Posterior vena cava (tissue), 2 donors: ENCODE data around the gene F7. TPM values are rescaled to one million over a fixed set of nuclear protein-coding genes. Genes with fewer than 3 reads are reported as not detected.
A peak's percentile ranks its signal among the peaks of the same experiment; 100 is the strongest.

Experiments
- DNase-seq: peaks from one replicate; pipeline ENCODE4 v3.0.0-alpha.2; 2020; ENCODE audit warnings: low spot score
- intact Hi-C, 2 donors: fragments of 100-400 bp; cut with DNase I; formaldehyde crosslinking; loops; one replicate each; pipeline versions ENCODE4 v1.14.1 to v1.14.2; 2022 to 2023
- total RNA-seq, 2 donors: library from RNA; stranded (reverse); fragmentation: NEBNext Ultra II Directional; extraction: Animal tissue kit (Norgen Biotek cat#: 25700); gene quantifications; one replicate each; pipeline ENCODE4 v1.2.1, GENCODE V29; 2021
- donor health status: DM: yes; HTN: yes; CAD: no.
- donor health status: DM: yes; HTN: yes; CAD: no.

F7 gene
- total RNA-seq, 2 donors from 2014 or later, result 0.10 TPM; not detected in 1

DNA sequence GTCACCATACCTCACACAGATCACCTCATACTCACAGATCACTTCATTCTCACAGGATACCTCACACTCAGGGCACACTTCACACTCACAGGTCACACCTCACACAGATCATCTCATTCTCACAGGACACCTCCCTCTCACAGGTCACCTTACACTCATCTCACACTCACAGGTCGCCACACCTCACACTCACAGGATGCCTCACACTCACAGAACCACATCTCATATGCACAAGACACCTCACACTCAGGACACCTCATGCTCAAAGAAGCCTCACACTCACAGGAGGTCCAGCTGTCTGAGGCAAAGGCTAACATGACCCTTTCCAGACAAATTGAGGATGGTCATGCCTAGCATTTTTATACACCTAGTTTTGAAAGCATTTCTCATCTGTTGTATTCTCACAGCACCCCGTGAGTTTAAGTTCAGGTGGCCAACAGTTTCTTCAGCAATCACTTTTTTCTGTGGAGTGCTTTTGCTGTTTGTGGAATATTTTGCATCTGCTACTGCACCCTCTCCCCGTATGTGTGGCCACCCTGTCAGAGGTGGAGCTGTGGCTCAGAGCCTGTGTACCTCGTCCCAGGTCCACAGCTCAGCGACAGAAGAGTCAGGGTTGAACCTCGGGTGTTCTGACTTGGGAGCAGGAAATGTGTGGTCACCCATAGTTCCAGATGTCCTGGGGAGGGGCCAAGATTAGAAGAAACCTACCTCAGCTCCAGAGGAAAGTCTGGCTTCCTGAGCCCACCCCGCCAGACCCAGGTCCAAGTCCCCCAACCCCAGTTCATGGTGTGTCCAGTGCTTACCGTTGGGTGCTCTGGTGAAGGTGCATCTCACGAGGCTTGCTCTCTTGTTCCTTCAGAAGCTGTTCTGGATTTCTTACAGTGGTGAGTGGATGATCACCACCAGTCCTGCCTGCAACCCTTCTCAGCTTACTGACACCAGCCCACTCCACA is 7.6 kb downstream of the F7 start:
- intact Hi-C loops, result no loop called here
- no peak for DNase-seq

DNA sequence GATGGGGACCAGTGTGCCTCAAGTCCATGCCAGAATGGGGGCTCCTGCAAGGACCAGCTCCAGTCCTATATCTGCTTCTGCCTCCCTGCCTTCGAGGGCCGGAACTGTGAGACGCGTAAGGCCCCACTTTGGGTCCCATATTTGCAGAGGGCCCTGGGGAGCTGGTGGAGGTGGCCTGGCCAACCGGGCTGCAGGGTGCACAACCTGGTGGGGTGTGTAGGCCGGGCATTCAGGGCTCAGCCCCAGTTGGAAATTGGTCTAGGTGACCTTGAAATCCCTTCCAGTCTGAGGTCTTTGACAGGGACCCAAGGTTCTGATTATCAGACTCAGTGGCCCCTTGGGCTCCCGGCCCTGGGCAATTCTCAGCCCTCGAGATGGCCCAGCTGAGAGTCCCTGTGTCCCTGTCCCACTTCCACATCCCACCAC is 8.3 kb downstream of the F7 start:
- DNase-seq, result peak; percentile 48
- intact Hi-C loops, result no loop called here

DNA sequence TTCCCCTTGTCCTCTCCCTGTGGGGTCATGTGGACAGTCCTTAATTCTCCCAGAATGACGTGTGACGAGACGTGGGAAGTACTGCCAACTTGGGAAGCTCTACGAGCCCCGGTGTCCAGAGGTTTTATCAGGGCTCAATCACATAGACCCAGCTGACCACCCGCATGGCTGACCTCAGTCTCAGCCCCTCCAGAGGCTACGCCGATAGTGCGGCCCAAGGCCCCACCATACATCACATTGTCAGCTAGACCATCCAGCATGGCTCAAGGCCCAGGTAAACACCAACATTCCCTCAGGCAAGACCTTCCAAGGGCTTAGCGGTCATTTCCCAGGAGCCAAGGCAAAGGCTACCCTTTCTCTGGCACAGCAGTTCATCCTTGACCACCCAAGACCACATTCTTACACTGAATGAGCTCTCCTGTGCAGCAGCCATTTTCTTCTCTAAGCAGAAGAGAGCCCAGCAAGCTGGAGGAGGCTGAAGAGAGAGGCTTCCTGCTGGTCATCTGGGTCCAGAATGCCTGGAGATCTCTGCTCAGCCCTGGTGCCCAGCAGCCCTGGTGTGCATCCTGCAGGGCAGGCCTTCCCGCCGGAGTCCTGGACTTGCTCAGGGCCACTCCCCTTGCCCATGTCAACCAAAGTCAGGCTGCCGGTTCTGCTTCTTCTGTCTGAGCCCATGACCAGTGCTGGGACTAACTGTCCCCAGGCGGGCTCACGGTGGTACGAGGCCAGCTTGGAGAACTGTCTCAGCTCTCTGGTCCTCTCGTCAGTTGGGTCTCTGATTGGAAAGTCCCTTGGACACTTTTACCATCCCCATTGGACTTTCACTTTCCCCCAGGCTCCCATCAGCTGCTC is 9.1 kb downstream of the F7 start:
- DNase-seq, result peak; percentile 73
- intact Hi-C loops, result no loop called here

DNA sequence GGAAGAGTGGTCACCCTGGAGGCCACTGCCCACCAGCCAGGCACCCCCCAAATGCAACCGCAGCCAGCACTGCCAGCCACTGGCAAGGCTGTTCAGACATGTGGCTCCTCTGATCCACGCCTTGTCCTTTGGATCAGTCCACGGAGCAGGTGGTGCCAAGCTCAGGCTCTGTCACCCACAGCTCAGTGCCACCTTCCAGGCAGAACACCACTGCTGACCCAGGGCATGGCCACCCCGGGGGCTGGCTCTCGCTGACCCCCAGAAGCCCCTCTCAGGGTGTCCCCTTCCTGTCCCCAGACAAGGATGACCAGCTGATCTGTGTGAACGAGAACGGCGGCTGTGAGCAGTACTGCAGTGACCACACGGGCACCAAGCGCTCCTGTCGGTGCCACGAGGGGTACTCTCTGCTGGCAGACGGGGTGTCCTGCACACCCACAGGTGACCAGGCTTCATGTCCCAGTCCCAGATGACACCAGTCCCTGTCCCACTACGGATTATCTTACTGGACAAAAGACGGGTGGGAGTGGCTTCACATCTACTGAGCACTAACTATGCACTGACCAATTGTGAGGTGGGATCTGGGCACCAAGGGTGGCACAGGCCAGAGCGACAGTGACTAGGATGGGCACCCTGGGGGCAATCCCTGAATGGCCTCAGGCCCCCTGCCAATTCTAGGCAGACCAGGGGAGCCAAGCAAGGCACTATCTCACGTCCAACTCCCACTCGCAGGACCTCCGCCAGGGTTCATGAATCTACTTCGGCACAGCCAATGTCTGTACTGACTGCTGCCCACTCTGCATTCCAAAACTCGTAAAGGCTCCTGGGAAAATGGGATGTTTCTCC is 10.0 kb downstream of the F7 start:
- DNase-seq, result no peak
- intact Hi-C loops, result no loop called here

DNA sequence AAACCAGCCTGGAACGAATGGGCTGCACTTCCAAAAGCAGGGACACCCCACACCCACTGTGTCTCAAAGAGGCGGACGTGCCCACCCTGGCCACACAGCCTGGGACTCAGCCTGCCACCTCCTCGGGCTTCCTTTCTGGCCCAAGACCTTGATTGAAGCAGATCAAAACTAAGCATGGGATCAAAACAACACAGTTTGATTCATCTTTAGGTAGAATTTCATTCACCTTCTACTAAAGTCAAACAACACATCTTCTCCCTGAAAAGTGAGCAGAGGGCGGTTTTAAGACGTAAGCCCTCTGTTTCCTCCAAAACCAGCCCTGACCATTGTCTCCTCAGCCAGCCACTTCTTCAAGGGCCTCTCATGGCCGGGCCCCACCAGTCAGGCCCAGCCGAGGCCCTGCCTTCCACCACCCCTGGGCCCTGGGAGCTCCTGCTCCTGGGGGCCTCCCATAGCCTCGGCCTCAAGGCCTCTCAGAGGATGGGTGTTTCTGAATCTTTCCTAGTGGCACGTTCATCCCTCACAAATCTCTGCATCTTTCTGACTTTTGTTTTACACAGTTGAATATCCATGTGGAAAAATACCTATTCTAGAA is 10.7 kb downstream of the F7 start:
- intact Hi-C loops, result no loop called here
- no peak for DNase-seq

DNA sequence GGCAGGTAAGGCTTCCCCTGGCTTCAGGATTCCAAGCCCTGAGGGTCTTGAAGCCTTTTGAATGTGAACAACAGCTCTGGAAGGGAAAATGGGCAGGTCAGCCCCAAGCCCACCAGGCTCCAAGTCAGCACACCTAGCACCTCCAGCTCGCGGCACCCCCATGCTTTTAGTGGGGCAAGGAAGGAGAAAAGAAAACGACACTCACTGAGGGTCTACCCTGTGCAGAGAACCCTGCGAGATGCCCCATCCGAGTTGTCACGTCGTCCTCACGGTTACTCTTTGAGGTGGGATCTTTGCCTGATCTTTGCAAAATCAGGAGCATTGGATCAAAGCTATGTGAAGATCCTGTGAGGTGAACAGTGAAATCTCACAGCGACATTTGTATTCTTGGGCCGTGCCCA is 11.3 kb downstream of the F7 start:
- DNase-seq, result peak; percentile 58
- intact Hi-C loops, result no loop called here

DNA sequence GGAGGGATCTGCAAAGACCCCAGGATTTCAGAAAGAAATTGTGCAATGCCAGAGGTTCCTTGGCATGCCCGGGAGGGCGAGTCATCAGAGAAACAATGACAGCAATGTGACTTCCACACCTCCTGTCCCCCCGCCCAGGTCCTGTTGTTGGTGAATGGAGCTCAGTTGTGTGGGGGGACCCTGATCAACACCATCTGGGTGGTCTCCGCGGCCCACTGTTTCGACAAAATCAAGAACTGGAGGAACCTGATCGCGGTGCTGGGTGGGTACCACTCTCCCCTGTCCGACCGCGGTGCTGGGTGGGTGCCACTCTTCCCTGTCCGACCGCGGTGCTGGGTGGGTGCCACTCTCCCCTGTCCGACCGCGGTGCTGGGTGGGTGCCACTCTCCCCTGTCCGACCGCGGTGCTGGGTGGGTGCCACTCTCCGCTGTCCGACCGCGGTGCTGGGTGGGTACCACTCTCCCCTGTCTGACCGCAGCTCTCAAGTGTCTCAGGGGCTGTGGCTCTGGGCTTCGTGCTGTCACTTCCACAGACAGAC is 11.8 kb downstream of the F7 start:
- intact Hi-C loops, result no loop called here
- DNase-seq, result peak; percentile 58

DNA sequence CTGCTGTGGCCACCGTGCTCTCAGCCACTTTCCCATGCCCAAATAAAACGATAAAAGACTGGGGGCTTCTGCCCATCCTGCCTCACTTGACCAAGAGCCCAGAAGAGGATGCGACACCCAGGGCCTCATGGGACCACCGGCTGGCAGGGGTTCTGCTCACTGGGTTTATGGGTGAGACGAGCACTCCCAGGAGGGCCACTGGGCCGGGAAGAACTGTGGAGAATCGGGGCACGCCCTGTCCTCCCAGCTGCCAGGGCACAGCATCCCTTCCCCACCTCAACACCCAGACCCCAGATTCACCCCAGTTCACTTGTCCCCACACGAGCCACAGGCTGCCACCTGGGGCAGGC is 12.3 kb downstream of the F7 start:
- intact Hi-C loops, result no loop called here
- peak; percentile 68 for DNase-seq

DNA sequence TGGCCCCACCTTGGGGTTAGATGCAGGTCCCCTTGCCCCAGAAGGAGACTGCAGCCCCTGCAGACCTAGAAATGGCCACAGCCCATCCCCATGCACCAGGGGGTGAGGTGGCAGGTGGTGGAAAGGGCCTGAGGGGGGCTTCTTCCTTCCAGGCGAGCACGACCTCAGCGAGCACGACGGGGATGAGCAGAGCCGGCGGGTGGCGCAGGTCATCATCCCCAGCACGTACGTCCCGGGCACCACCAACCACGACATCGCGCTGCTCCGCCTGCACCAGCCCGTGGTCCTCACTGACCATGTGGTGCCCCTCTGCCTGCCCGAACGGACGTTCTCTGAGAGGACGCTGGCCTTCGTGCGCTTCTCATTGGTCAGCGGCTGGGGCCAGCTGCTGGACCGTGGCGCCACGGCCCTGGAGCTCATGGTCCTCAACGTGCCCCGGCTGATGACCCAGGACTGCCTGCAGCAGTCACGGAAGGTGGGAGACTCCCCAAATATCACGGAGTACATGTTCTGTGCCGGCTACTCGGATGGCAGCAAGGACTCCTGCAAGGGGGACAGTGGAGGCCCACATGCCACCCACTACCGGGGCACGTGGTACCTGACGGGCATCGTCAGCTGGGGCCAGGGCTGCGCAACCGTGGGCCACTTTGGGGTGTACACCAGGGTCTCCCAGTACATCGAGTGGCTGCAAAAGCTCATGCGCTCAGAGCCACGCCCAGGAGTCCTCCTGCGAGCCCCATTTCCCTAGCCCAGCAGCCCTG is 12.8 kb downstream of the F7 start:
- intact Hi-C loops, result no loop called here
- DNase-seq, result peak; percentile 73

DNA sequence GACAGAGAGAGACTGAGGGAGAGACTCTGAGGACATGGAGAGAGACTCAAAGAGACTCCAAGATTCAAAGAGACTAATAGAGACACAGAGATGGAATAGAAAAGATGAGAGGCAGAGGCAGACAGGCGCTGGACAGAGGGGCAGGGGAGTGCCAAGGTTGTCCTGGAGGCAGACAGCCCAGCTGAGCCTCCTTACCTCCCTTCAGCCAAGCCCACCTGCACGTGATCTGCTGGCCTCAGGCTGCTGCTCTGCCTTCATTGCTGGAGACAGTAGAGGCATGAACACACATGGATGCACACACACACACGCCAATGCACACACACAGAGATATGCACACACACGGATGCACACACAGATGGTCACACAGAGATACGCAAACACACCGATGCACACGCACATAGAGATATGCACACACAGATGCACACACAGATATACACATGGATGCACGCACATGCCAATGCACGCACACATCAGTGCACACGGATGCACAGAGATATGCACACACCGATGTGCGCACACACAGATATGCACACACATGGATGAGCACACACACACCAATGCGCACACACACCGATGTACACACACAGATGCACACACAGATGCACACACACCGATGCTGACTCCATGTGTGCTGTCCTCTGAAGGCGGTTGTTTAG is 13.7 kb downstream of the F7 start:
- intact Hi-C loops, result no loop called here
- DNase-seq, result peak; percentile 51

DNA sequence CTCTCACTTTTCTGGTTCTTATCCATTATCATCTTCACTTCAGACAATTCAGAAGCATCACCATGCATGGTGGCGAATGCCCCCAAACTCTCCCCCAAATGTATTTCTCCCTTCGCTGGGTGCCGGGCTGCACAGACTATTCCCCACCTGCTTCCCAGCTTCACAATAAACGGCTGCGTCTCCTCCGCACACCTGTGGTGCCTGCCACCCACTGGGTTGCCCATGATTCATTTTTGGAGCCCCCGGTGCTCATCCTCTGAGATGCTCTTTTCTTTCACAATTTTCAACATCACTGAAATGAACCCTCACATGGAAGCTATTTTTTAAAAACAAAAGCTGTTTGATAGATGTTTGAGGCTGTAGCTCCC is 14.2 kb downstream of the F7 start:
- intact Hi-C loops, result no loop called here

DNA sequence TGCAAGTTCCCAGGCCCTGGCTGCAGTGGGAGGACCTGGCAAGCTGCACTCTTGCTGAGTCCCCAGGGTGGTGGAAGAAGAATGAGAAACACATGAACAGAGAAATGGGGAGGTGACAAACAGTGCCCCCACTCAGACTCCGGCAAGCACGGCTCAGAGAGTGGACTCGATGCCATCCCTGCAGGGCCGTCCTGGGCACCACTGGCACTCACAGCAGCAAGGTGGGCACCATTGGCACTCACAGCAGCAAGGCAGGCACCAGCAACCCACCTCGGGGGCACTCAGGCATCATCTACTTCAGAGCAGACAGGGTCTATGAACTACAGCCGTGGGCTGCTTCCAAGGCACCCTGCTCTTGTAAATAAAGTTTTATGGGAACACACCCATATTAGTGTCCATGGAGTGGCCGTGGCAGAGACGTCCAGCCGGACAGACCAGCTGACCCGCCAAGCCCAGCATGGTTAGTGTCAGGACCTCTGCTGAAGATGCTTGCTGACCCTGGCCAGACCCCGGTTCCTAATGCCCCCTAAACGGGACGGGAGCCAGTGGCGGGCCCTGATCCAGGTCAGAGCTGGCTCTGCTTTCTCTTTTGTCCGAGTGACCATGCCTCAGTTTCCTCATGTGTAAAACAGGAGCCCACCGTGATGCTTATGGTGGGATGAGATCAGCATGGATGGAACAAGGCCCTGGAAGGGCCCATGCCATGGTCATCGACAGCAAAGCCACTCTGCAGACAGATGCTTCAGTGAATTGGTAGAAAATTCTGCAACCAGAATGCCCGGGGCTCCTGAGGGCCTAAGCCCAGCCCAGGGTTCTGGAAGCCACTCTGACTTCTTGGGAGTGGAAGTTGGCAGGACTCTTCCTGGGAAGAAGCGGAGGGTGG is 14.9 kb downstream of the F7 start:
- intact Hi-C loops, result no loop called here
- peak; percentile 59 for DNase-seq

More for the DNA sequence above, 14.2 kb downstream of the F7 start:
- peak; percentile 63 for DNase-seq

DNA sequence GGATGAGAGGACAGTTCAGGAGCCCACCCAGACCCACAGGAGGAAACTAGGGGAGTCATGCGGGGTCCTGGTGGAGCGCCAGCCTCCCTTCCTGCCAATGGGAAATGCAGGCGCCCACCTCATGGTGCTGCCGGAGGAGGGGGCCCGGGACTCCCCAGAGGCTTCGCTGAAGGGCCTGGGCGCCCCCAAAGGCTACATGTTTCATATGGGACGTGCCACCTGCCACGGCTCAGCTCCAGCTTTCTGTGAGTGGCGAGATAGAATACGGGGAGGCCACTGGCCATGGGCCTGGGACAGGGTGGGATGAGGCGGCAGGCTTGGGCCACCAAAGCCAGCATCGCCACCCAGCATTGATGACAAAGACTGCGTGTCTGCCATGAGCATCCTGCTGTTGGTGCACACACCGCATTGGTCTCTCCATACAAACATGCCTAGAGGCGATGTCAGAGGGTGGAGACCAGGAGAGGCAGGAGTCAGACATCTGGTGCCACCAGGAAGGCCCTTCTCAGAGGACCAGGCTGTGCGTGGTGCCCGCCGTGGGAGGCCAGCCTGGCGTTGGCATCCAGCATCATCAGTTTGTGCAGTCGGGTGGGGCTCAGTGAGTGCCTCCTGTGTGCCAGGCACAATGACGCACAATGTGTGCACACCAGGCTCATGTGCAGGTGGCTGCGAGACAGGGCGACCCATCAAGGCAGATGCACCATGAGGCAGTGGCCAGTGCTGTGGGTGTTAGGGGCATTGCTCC is 15.8 kb downstream of the F7 start:
- intact Hi-C loops, result no loop called here
- peak; percentile 76 for DNase-seq

DNA sequence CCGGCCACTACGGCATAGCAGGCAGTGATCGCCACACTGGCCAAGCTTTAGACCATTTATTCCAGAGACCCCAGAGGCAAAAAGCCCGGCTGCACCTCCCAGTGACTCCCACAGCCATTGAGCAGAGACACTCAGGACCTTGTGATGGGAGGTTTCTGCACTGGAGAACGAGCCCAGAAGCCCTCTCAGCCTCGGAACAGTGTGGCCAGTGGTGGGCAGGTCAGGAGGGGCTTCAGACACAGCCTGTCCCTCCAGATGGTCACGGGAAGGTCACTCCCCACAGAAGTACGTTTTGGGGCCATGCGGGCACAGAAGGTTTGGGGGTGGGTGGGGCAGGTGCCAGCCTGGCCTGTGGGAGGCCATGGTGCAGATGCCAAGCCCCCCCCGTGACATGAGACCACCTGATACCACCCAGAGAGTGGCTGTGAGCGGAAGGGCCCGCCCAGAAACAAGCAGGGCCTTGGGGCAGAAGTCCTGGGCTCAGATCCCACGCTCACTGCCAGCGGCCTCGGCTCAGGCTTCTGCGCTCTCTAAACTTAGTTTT is 16.4 kb downstream of the F7 start:
- intact Hi-C loops, result no loop called here
- peak; percentile 82 for DNase-seq

DNA sequence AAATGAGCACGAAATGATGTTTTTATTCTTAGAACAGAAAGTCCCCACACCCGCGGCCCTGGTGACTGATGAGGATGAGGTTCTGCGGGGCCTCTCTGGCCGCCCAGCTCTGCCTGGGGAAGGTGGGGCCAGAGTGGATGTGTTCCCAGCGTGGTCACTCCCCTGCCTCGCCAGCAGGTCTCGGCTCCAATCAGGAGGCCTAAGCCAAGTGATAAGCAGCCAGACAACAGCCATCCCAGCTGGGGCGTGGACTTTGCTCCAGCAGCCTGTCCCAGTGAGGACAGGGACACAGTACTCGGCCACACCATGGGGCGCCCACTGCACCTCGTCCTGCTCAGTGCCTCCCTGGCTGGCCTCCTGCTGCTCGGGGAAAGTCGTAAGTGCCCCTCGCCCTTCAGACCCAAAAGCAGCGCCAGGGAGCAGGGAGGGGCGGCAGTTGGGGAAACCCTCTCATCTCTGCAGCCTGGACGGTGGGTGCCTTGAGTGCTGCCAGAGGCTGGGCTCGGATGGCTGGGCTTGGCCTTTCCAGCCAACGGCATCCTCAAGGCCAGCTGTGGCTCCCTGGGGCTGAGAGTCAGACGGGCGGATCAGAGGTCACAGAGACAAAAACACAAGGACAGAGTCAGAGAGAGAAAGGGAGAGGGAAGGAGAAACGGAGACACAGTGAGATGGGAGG is 17.1 kb downstream of the F7 start, which contains the start of gene F10:
Gene F10, plus strand, starts transcription at position 250 of the 676 bp plus-strand sequence. Its CDS starts 57 bp downstream, at position 307.
- peak; percentile 92 for DNase-seq
- intact Hi-C loops, result no loop called here
